CD4-positive, CD25-positive, alpha-beta regulatory T cell (primary cell): Measurements from ENCODE around the gene ATP4A. TPM values are rescaled to one million over a fixed set of nuclear protein-coding genes. Genes with fewer than 3 reads are reported as not detected.
"Not testable (repeated sequence)": the region's sequence is repeated elsewhere in the genome, so short reads cannot be mapped to it uniquely, and the experiment has no call there.

Source experiments
- ATAC-seq, 2 donors: fragments of 150-1000 bp; cut with Tn5 transposase; one replicate each; pipeline ENCODE4 v1.10.0; 2021; ENCODE audit warnings: low read depth in 2 of 2, moderate number of reproducible peaks in 2 of 2, moderate library complexity in 1 of 2
- DNase-seq, 3 donors: peaks; one replicate each; pipeline versions ENCODE4 v3.0.0 to v3.0.0-alpha.2; 2012 to 2022; ENCODE audit warnings: mixed read lengths in 1 of 3
- H3K27ac ChIP-seq: one replicate; pipeline ENCODE4 v1.7.0; 2013; ENCODE audit warnings: mild to moderate bottlenecking, low read length; ENCODE audit not compliant: insufficient read depth, poor library complexity, severe bottlenecking
- H3K27me3 ChIP-seq: one replicate; pipeline ENCODE4 v1.7.0; 2013; ENCODE audit warnings: low read length; ENCODE audit not compliant: control insufficient read depth, insufficient read depth
- H3K36me3 ChIP-seq: one replicate; pipeline ENCODE4 v1.7.0; 2013; ENCODE audit warnings: mild to moderate bottlenecking, low read length, moderate library complexity; ENCODE audit not compliant: control insufficient read depth, insufficient read depth
- H3K4me1 ChIP-seq: 2 replicates; pipeline ENCODE4 v1.7.0; 2013; ENCODE audit warnings: mild to moderate bottlenecking, low read length; ENCODE audit not compliant: insufficient read depth, control insufficient read depth, poor library complexity, severe bottlenecking
- H3K4me3 ChIP-seq: one replicate; pipeline ENCODE4 v1.7.0; 2013; ENCODE audit warnings: low read depth, mild to moderate bottlenecking, low read length, moderate library complexity
- H3K9me3 ChIP-seq, 2 experiments: 1 replicate in 1 of 2; 2 replicates in 1 of 2; pipeline ENCODE4 v1.7.0; 2013; ENCODE audit warnings: low read length in 2 of 2, mild to moderate bottlenecking in 1 of 2, moderate library complexity in 1 of 2; ENCODE audit not compliant: control insufficient read depth in 2 of 2
- H3K27ac Mint-ChIP-seq, 3 donors: one replicate each; pipeline ENCODE4 v1.8.0; 2020 to 2022; ENCODE audit warnings: mild to moderate bottlenecking in 3 of 3, mixed read lengths in 3 of 3, moderate library complexity in 2 of 3
- H3K27me3 Mint-ChIP-seq: one replicate; pipeline ENCODE4 v1.8.0; 2022; ENCODE audit warnings: mild to moderate bottlenecking, mixed read lengths
- H3K36me3 Mint-ChIP-seq: one replicate; pipeline ENCODE4 v1.8.0; 2020; ENCODE audit warnings: mixed read lengths
- H3K4me1 Mint-ChIP-seq, 4 donors: one replicate each; pipeline ENCODE4 v1.8.0; 2020 to 2022; ENCODE audit warnings: mixed read lengths in 4 of 4, mild to moderate bottlenecking in 1 of 4
- H3K4me3 Mint-ChIP-seq, 4 donors: one replicate each; pipeline ENCODE4 v1.8.0; 2020 to 2022; ENCODE audit warnings: mild to moderate bottlenecking in 4 of 4, mixed read lengths in 4 of 4, moderate library complexity in 3 of 4
- H3K9me3 Mint-ChIP-seq, 7 donors: one replicate each; pipeline ENCODE4 v1.8.0; 2020 to 2022; ENCODE audit warnings: mixed read lengths in 7 of 7, mild to moderate bottlenecking in 3 of 7, moderate library complexity in 2 of 7
- polyA plus RNA-seq, 4 donors: library from polyadenylated mRNA; unstranded; fragments of 300-500 nt; fragmentation: Illumina TruSeq; gene quantifications; one replicate each; pipeline ENCODE4 v1.2.3, GENCODE V29; 2021
- total RNA-seq: library from RNA; stranded (reverse); gene quantifications from one replicate; pipeline ENCODE4 v1.2.3, GENCODE V29; 2022

ATP4A gene
- total RNA-seq (not detected), polyA plus RNA-seq (not detected)

DNA sequence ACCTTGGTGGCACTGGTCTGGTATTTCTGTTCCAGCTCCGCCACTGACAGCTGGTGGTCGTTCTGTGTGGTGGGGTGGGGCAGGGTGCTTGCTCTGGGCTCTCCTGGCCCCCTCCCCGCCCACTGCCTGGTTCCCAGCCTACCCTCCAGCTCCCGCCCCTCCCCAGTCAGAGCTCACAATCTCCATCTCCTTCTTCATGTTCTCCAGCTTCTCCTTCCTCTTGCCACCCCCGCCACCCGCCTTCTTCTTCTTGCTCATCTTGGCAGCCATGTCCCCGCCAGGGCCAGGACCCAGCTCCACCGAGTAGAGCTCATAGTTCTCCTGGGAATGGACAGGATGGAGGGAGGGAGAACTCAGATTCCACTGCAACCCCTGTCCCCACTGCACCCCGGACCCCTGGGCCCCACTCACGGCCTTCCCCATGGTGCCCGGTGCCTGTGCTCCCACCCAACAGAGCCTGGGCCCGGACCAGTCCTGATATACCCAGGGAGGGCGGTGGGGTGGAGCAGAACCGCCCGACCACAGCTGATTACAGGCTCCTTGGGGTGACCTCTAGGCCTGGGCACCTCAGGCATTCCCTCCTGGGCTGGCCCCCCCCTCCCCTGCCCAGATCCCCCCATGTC, at the start of gene ATP4A:
Gene ATP4A (minus strand): TSS at position 452 of the 623 bp plus-strand sequence. CDS start 29 bp downstream, at position 423.
- Mint-ChIP-seq H3K9me3 (no peaks in the 10 kb centered on the region), H3K4me1 (peaks cover 0 to 10% (median 2%) of the 10 kb centered on the region in 4 donors), H3K36me3 (no peaks in the 10 kb centered on the region), H3K27ac (no peak within 1 kb of the TSS), H3K4me3 (no peak within 1 kb of the TSS), H3K27me3 (peaks cover 31% of the 10 kb centered on the region)
- Histone ChIP-seq H3K27ac (no peak within 1 kb of the TSS), H3K27me3 (peaks cover 2% of the 10 kb centered on the region), H3K9me3 (no peaks in the 10 kb centered on the region), H3K36me3 (no peaks in the 10 kb centered on the region), H3K4me3 (no peak within 1 kb of the TSS), H3K4me1 (peaks cover 7% of the 10 kb centered on the region)
- no peak for ATAC-seq
- DNase-seq: no peak

- peak within 1 kb of the TSS; percentile 92 to 96 (median 93) for H3K27ac Mint-ChIP-seq
- peak within 1 kb of the TSS; percentile 84 to 94 (median 90) for H3K4me3 Mint-ChIP-seq
- no peaks in the 10 kb centered on the region for H3K27me3 Mint-ChIP-seq
- peak within 1 kb of the TSS; percentile 77 for H3K27ac ChIP-seq
- peaks cover 0 to under 1% of the 10 kb centered on the region in 2 experiments for H3K9me3 ChIP-seq
- peaks cover 8% of the 10 kb centered on the region for H3K36me3 Mint-ChIP-seq
- peak within 1 kb of the TSS; percentile 79 for H3K4me3 ChIP-seq
- H3K9me3 Mint-ChIP-seq: peaks cover 0 to 7% (median 0%) of the 10 kb centered on the region in 7 donors
- peaks cover 33% of the 10 kb centered on the region for H3K4me1 ChIP-seq
- peak; percentile 92 to 96 (median 94) for DNase-seq
- H3K36me3 ChIP-seq: peaks cover 8% of the 10 kb centered on the region
- no peaks in the 10 kb centered on the region for H3K27me3 ChIP-seq
- peak; percentile 86 to 87 for ATAC-seq
- peaks cover 12 to 51% (median 26%) of the 10 kb centered on the region in 4 donors for H3K4me1 Mint-ChIP-seq
These were observed 49.3 kb upstream of the ATP4A start, which contains the start of gene HAUS5 for GRCh38 chr19:35612559-35613321. Gene HAUS5 (plus strand): TSS chr19:35612735. CDS start chr19:35612795, 60 bp downstream.

- peak overlapping the region; percentile 92 to 96 (median 93) for H3K27ac Mint-ChIP-seq
- H3K27ac ChIP-seq: peak overlapping the region; percentile 77
- H3K4me3 Mint-ChIP-seq: peak overlapping the region; percentile 84 to 94 (median 90)
- peaks cover 10% of the 10 kb centered on the region for H3K36me3 Mint-ChIP-seq
- no peaks in the 10 kb centered on the region for H3K27me3 Mint-ChIP-seq
- peak overlapping the region; percentile 79 for H3K4me3 ChIP-seq
- H3K9me3 Mint-ChIP-seq: peaks cover 0 to 10% (median 4%) of the 10 kb centered on the region in 7 donors
- no peaks in the 10 kb centered on the region for H3K27me3 ChIP-seq
- H3K9me3 ChIP-seq: peaks cover 4 to 5% of the 10 kb centered on the region in 2 experiments
- DNase-seq: no peak
- H3K4me1 Mint-ChIP-seq: peaks cover 12 to 51% (median 26%) of the 10 kb centered on the region in 4 donors
- peaks cover 5% of the 10 kb centered on the region for H3K36me3 ChIP-seq
- peaks cover 33% of the 10 kb centered on the region for H3K4me1 ChIP-seq
- ATAC-seq: no peak
These were observed 48.7 kb upstream of the ATP4A start for GRCh38 chr19:35612224-35612558.

DNA sequence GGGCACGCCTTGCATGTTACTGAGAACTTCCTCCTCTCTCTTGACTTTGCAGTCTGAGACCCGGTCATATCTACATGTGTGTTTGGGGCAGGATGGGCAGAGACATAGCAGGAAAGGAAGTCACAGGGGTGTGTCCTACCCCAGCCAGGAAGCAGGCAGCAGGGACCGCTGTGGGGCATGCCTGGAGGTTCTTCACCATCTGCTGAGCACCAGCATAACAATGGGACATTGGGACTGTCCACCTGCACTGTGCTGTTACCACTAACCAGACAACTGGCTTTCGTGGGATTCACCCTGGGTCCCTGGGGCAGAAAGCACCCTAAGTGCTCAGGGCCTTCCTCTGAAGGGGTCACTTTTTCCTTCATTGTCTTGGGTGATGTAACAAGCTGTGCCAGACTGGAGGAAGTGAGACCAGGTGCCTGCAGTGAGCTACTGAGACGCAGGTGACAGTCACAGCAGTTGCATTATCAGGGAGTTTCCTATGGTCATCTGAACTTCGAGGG, 46.4 kb upstream of the ATP4A start:
- peak overlapping the region; percentile 84 to 96 (median 90) for H3K27ac Mint-ChIP-seq
- peaks cover 12 to 51% (median 24%) of the 10 kb centered on the region in 4 donors for H3K4me1 Mint-ChIP-seq
- Histone ChIP-seq H3K27me3 (no peaks in the 10 kb centered on the region), H3K9me3 (peaks cover 5 to 7% of the 10 kb centered on the region in 2 experiments), H3K27ac (peak overlapping the region; percentile 73), H3K4me1 (peaks cover 33% of the 10 kb centered on the region), H3K4me3 (peak overlapping the region; percentile 51), H3K36me3 (peaks cover under 1% of the 10 kb centered on the region)
- H3K36me3 Mint-ChIP-seq: peaks cover 3% of the 10 kb centered on the region
- no peaks in the 10 kb centered on the region for H3K27me3 Mint-ChIP-seq
- peak in 2 of 3 donors; percentile 40 to 94 for DNase-seq
- peak overlapping the region; percentile 43 to 83 (median 71) for H3K4me3 Mint-ChIP-seq
- ATAC-seq: peak; percentile 69 to 73
- peaks cover 0 to 10% (median 4%) of the 10 kb centered on the region in 7 donors for H3K9me3 Mint-ChIP-seq

DNA sequence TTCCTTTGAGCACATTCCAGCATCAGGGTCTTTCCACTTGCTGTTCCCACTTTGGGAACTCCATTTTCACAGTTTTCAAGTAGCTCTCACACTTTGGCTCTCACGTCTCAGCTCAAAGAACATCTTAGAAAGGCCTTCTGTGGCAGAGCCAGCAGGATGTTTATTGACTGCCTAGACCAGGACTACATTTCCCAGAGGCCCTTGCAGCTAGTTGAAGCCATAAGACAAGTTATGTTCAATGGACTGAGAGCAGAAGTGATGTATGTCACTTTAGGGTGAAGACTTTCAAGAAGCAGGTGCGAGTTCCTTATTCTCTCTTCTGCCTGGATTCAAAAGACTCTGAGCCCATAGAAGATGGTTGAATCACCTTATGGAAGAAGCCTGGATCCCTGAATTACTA, 44.8 kb upstream of the ATP4A start:
- Histone ChIP-seq H3K4me3 (no peak overlapping the region), H3K9me3 (peaks cover 5 to 7% of the 10 kb centered on the region in 2 experiments), H3K4me1 (peaks cover 31% of the 10 kb centered on the region), H3K36me3 (no peaks in the 10 kb centered on the region), H3K27ac (no peak overlapping the region), H3K27me3 (no peaks in the 10 kb centered on the region)
- H3K4me1 Mint-ChIP-seq: peaks cover 12 to 39% (median 24%) of the 10 kb centered on the region in 4 donors
- peak overlapping the region in 1 of 3 donors; percentile 75 for H3K27ac Mint-ChIP-seq
- DNase-seq (peak in 1 of 3 donors; percentile 70), ATAC-seq (no peak)
- peaks cover 0 to 10% (median 4%) of the 10 kb centered on the region in 7 donors for H3K9me3 Mint-ChIP-seq
- H3K27me3 Mint-ChIP-seq: peaks cover 3% of the 10 kb centered on the region
- peak overlapping the region in 2 of 4 donors; percentile 40 to 69 for H3K4me3 Mint-ChIP-seq
- peaks cover 3% of the 10 kb centered on the region for H3K36me3 Mint-ChIP-seq

GRCh38 chr19:35607661-35608060, 44.2 kb upstream of the ATP4A start:
- H3K4me3 Mint-ChIP-seq: peak overlapping the region in 1 of 4 donors; percentile 11
- H3K9me3 ChIP-seq: peaks cover 5 to 7% of the 10 kb centered on the region in 2 experiments
- ATAC-seq (no peak), DNase-seq (no peak)
- H3K27me3 ChIP-seq: no peaks in the 10 kb centered on the region
- peaks cover 12 to 38% (median 23%) of the 10 kb centered on the region in 4 donors for H3K4me1 Mint-ChIP-seq
- H3K36me3 ChIP-seq: no peaks in the 10 kb centered on the region
- peaks cover 0 to 10% (median 4%) of the 10 kb centered on the region in 7 donors for H3K9me3 Mint-ChIP-seq
- H3K27ac ChIP-seq: no peak overlapping the region
- H3K4me1 ChIP-seq: peaks cover 25% of the 10 kb centered on the region
- H3K36me3 Mint-ChIP-seq: peaks cover 3% of the 10 kb centered on the region
- peaks cover 4% of the 10 kb centered on the region for H3K27me3 Mint-ChIP-seq
- no peak overlapping the region for H3K27ac Mint-ChIP-seq
- no peak overlapping the region for H3K4me3 ChIP-seq

DNA sequence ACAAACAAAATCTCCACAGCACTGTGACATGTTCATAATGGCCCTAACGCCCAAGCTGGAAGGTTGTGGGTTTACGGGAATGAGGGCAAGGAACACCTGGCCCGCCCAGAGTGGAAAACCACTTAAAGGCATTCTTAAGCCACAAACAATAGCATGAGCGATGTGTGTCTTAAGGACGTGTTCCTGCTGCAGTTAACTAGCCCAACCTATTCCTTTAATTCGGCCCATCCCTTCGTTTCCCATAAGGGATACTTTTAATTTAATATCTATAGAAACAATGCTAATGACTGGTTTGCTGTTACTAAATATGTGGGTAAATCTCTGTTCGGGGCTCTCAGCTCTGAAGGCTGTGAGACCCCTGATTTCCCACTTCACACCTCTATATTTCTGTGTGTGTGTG, 43.7 kb upstream of the ATP4A start:
- not testable (repeated sequence) for H3K36me3 ChIP-seq, H3K36me3 Mint-ChIP-seq, H3K27ac ChIP-seq, H3K27me3 Mint-ChIP-seq, ATAC-seq, H3K27me3 ChIP-seq, H3K9me3 ChIP-seq, DNase-seq, H3K27ac Mint-ChIP-seq, H3K4me3 ChIP-seq
- Mint-ChIP-seq H3K9me3 (peaks cover 0 to 10% (median 4%) of the 10 kb centered on the region in 7 donors), H3K4me3 (peak overlapping the region in 1 of 4 donors; percentile 11), H3K4me1 (peaks cover 9 to 33% (median 21%) of the 10 kb centered on the region in 4 donors)
- peaks cover 21% of the 10 kb centered on the region for H3K4me1 ChIP-seq
